Measurements from ENCODE around the gene CAMTA1. TPM values are rescaled to one million over a fixed set of nuclear protein-coding genes. Genes with fewer than 3 reads are reported as not detected.

Gene CAMTA1
- total RNA-seq, 1 donor from 2014 or later, result 99.0 TPM

- H3K27ac Mint-ChIP-seq, result no peak overlapping the region
- DNase-seq (ENCODE audit: low spot score, unreplicated experiment), result no peak
- H3K4me3 Mint-ChIP-seq (ENCODE audit: low read depth), result no peak overlapping the region
- no peaks in the 10 kb centered on the region for H3K27me3 Mint-ChIP-seq
- no peak for TF ChIP-seq CTCF (IDR thresholded peaks at IDR 0.05; ENCODE audit: unreplicated experiment)
- H3K9me3 Mint-ChIP-seq (ENCODE audit: low read depth), result no peaks in the 10 kb centered on the region
- peaks cover 14% of the 10 kb centered on the region for H3K4me1 Mint-ChIP-seq (ENCODE audit: low read depth)
- no peaks in the 10 kb centered on the region for H3K36me3 Mint-ChIP-seq (ENCODE audit: insufficient read depth)
Observed at GRCh38 chr1:6802454-6802853, 17.2 kb downstream of the CAMTA1 start.

- no peaks in the 10 kb centered on the region for H3K36me3 Mint-ChIP-seq (ENCODE audit: insufficient read depth)
- no peaks in the 10 kb centered on the region for H3K9me3 Mint-ChIP-seq (ENCODE audit: low read depth)
- no peak overlapping the region for H3K27ac Mint-ChIP-seq
- no peak for DNase-seq (ENCODE audit: low spot score, unreplicated experiment)
- TF ChIP-seq CTCF (IDR thresholded peaks at IDR 0.05; ENCODE audit: unreplicated experiment), result no peak
- peaks cover 14% of the 10 kb centered on the region for H3K4me1 Mint-ChIP-seq (ENCODE audit: low read depth)
- H3K27me3 Mint-ChIP-seq, result no peaks in the 10 kb centered on the region
- no peak overlapping the region for H3K4me3 Mint-ChIP-seq (ENCODE audit: low read depth)
Observed at GRCh38 chr1:6802893-6803292, 17.6 kb downstream of the CAMTA1 start.

GRCh38 chr1:6803357-6803756, 18.1 kb downstream of the CAMTA1 start:
- H3K27me3 Mint-ChIP-seq, result no peaks in the 10 kb centered on the region
- no peak overlapping the region for H3K27ac Mint-ChIP-seq

GRCh38 chr1:6805004-6805416, 19.8 kb downstream of the CAMTA1 start:
- Mint-ChIP-seq H3K4me1 (ENCODE audit: low read depth) (peaks cover 14% of the 10 kb centered on the region), H3K4me3 (ENCODE audit: low read depth) (no peak overlapping the region), H3K27ac (no peak overlapping the region), H3K27me3 (no peaks in the 10 kb centered on the region), H3K36me3 (ENCODE audit: insufficient read depth) (no peaks in the 10 kb centered on the region), H3K9me3 (ENCODE audit: low read depth) (no peaks in the 10 kb centered on the region)
- no peak for TF ChIP-seq CTCF (IDR thresholded peaks at IDR 0.05; ENCODE audit: unreplicated experiment)
- DNase-seq (ENCODE audit: low spot score, unreplicated experiment), result no peak

More at GRCh38 chr1:6803357-6803756, 18.1 kb downstream of the CAMTA1 start:
- Mint-ChIP-seq H3K9me3 (ENCODE audit: low read depth) (no peaks in the 10 kb centered on the region), H3K4me3 (ENCODE audit: low read depth) (no peak overlapping the region), H3K4me1 (ENCODE audit: low read depth) (peaks cover 14% of the 10 kb centered on the region), H3K36me3 (ENCODE audit: insufficient read depth) (no peaks in the 10 kb centered on the region)
- no peak for DNase-seq (ENCODE audit: low spot score, unreplicated experiment)
- TF ChIP-seq CTCF (IDR thresholded peaks at IDR 0.05; ENCODE audit: unreplicated experiment), result no peak

GRCh38 chr1:6807782-6808181, 22.5 kb downstream of the CAMTA1 start:
- no peaks in the 10 kb centered on the region for H3K9me3 Mint-ChIP-seq (ENCODE audit: low read depth)
- H3K36me3 Mint-ChIP-seq (ENCODE audit: insufficient read depth), result no peaks in the 10 kb centered on the region
- no peak overlapping the region for H3K27ac Mint-ChIP-seq
- H3K4me3 Mint-ChIP-seq (ENCODE audit: low read depth), result no peak overlapping the region
- no peaks in the 10 kb centered on the region for H3K27me3 Mint-ChIP-seq
- no peak for DNase-seq (ENCODE audit: low spot score, unreplicated experiment)
- H3K4me1 Mint-ChIP-seq (ENCODE audit: low read depth), result peaks cover 14% of the 10 kb centered on the region
- TF ChIP-seq CTCF (IDR thresholded peaks at IDR 0.05; ENCODE audit: unreplicated experiment), result no peak

Measured in progenitor cell of endocrine pancreas (in vitro differentiated cells).